Thoracic aorta (tissue), 2 donors: ENCODE data around the gene CABCOCO1. TPM values are rescaled to one million over a fixed set of nuclear protein-coding genes. Genes with fewer than 3 reads are reported as not detected.

Source experiments
- ATAC-seq: fragments of 150-250 bp; one replicate; pipeline ENCODE4 v1.8.0; 2017; ENCODE audit warnings: low read depth; ENCODE audit not compliant: insufficient number of reproducible peaks, low FRiP score
- DNase-seq: peaks from one replicate; pipeline ENCODE4 v3.0.0-alpha.2; 2020; ENCODE audit warnings: low spot score
- H3K27ac ChIP-seq, 2 donors: fragments of 200-600 bp; sonication (generic); 1 replicate in 1 of 2; 2 replicates in 1 of 2; pipeline ENCODE4 v1.5.1; 2016; ENCODE audit warnings: mild to moderate bottlenecking in 2 of 2, moderate library complexity in 2 of 2
- H3K27me3 ChIP-seq: fragments of 200-600 bp; sonication (generic); replicated peaks from 2 replicates; pipeline ENCODE4 v1.6.0; 2016; ENCODE audit warnings: mild to moderate bottlenecking; ENCODE audit not compliant: insufficient read depth
- H3K36me3 ChIP-seq: fragments of 200-600 bp; sonication (generic); one replicate; pipeline ENCODE4 v1.5.1; 2016
- H3K4me1 ChIP-seq, 2 donors: fragments of 200-600 bp; sonication (generic); 1 replicate in 1 of 2; 2 replicates in 1 of 2; pipeline versions ENCODE4 v1.5.1 to v1.6.0; 2016; ENCODE audit warnings: low read depth in 2 of 2, mild to moderate bottlenecking in 1 of 2; ENCODE audit not compliant: control insufficient read depth in 1 of 2
- H3K4me3 ChIP-seq: fragments of 200-600 bp; sonication (generic); 2 replicates; pipeline ENCODE4 v1.5.1; 2016; ENCODE audit warnings: mild to moderate bottlenecking
- H3K9me3 ChIP-seq: fragments of 200-600 bp; sonication (generic); 2 replicates; pipeline ENCODE4 v1.5.1; 2016
- total RNA-seq, 2 donors: library from RNA; depleted of rRNA; stranded (reverse); fragments of >200 nt; gene quantifications; one replicate each; pipeline versions ENCODE4 v1.1.0 to v1.2.3, GENCODE V29; 2016
- TF ChIP-seq, protein P1 (sequence below): fragments of 200-600 bp; sonication (generic); IDR thresholded peaks from one replicate; pipeline ENCODE4 v1.5.1; 2019; ENCODE audit warnings: antibody characterized with exemption

The CABCOCO1 gene
- total RNA-seq, 2 donors from 2014 or later: 1.1 TPM; not detected in 1

DNA sequence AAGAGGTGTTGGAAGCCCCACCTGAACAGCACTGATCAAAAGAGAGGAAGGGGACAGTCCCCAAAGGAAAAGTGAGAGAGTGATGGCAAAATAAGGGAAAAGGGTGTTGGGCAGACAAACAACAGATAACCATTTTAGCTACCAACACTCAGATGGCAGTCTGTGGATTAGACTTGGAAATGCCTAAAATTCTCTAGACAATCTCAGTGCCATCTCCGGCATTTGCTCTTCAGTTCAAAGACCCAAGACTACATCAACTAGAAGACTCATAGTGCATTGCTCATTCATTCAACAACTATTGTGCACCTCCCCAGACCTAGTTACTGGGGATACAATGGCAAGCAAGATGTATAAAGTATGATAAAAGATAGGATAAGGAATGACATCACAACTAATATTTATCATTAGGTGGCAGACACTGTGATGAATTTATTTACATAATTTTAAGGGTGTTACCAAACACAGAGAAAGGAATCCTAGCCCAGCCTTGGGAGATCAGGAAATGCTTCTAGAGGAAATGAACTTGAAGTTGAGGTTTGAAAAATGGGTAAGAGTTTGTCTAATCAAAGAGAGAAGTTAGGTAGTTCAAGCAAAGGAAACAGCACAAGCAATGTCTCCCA, 129.5 kb downstream of the CABCOCO1 start:
- H3K27ac ChIP-seq: no peak overlapping the region
- ATAC-seq: no peak

GRCh38 chr10:61792921-61793320, 130.2 kb downstream of the CABCOCO1 start:
- ATAC-seq (no peak), DNase-seq (no peak)
- H3K27me3 ChIP-seq: no peaks in the 10 kb centered on the region
- no peak overlapping the region for H3K27ac ChIP-seq
- H3K36me3 ChIP-seq: no peaks in the 10 kb centered on the region
- H3K4me3 ChIP-seq: no peak overlapping the region
- TF ChIP-seq, protein P1, sequence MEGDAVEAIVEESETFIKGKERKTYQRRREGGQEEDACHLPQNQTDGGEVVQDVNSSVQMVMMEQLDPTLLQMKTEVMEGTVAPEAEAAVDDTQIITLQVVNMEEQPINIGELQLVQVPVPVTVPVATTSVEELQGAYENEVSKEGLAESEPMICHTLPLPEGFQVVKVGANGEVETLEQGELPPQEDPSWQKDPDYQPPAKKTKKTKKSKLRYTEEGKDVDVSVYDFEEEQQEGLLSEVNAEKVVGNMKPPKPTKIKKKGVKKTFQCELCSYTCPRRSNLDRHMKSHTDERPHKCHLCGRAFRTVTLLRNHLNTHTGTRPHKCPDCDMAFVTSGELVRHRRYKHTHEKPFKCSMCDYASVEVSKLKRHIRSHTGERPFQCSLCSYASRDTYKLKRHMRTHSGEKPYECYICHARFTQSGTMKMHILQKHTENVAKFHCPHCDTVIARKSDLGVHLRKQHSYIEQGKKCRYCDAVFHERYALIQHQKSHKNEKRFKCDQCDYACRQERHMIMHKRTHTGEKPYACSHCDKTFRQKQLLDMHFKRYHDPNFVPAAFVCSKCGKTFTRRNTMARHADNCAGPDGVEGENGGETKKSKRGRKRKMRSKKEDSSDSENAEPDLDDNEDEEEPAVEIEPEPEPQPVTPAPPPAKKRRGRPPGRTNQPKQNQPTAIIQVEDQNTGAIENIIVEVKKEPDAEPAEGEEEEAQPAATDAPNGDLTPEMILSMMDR: no peak
- H3K9me3 ChIP-seq: no peaks in the 10 kb centered on the region
- peaks cover 0 to 28% of the 10 kb centered on the region in 2 donors for H3K4me1 ChIP-seq

More for the DNA sequence above, 129.5 kb downstream of the CABCOCO1 start:
- Histone ChIP-seq H3K4me3 (no peak overlapping the region), H3K9me3 (no peaks in the 10 kb centered on the region), H3K4me1 (peaks cover 5 to 35% of the 10 kb centered on the region in 2 donors), H3K27me3 (no peaks in the 10 kb centered on the region), H3K36me3 (no peaks in the 10 kb centered on the region)
- TF ChIP-seq, protein P1: no peak
- DNase-seq: no peak

DNA sequence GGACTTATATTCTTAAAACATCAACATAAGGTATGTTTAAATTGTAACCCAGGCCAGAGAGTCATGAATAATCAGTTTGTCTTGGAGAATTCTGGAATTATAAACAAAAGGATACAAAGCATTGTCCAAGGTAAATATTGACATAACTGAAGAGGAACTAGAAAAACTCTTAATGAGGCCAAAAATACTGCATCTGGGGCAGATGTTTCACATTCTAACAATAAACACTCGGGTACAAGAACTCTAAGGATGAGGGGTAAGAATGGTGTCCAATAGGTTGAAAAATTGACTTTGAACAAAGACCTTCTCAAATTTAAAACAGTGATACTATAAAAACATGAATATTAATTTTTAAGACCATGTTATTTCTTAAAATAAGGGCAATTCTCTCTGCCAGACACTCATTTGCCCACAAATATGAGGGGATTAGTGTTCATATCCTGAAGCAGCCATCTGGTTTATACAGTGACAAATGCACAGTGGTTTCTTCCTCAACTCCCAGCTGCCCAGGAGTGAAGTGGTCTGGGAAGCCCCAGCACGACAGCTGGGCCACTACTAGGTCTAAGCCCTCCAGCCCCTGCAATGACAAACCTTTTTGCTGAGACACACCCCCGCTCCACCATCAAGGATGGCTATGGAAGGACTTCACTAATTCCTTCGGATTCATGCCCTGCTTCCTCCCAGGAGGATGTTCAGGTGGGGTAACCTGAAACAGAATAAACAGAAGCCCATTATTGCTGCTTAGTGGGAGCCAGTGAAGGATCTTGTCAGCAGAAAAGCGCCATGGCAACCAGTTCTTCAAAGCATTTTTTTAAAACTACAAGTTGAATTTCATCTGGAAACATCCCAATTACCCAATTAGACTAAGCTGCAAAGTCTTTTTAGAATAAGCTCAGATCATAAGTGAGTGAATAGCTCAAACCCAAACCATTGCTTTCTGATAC, 131.3 kb downstream of the CABCOCO1 start:
- DNase-seq (no peak), ATAC-seq (no peak)
- Histone ChIP-seq H3K4me1 (peaks cover 0 to 28% of the 10 kb centered on the region in 2 donors), H3K9me3 (no peaks in the 10 kb centered on the region), H3K4me3 (no peak overlapping the region), H3K27me3 (no peaks in the 10 kb centered on the region), H3K36me3 (no peaks in the 10 kb centered on the region), H3K27ac (no peak overlapping the region)
- TF ChIP-seq, protein P1: no peak

GRCh38 chr10:61795147-61795546, 132.4 kb downstream of the CABCOCO1 start:
- Histone ChIP-seq H3K4me3 (no peak overlapping the region), H3K27me3 (no peaks in the 10 kb centered on the region), H3K9me3 (no peaks in the 10 kb centered on the region), H3K36me3 (no peaks in the 10 kb centered on the region), H3K27ac (no peak overlapping the region), H3K4me1 (peaks cover 0 to 28% of the 10 kb centered on the region in 2 donors)
- TF ChIP-seq, protein P1: no peak
- ATAC-seq: no peak
- no peak for DNase-seq

DNA sequence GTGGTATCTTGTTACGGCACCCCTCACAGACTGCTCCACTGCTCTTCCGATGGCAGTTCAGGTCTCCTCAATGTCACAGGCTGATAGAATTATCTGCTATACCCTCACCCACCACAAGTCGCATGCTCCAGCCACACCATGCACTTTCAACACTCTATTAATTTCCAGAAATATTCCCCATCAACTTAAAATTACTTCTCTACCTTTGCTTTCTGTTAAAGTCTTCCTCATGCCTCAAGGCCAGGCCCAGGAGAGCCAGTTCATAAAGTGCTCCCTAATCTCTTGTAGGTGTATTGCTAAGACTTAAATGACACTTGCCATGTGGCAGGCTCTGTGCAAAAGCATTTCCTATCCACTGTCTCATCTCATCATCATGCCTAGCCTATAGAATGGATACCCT, 132.8 kb downstream of the CABCOCO1 start:
- H3K27me3 ChIP-seq: no peaks in the 10 kb centered on the region
- H3K36me3 ChIP-seq: no peaks in the 10 kb centered on the region
- H3K9me3 ChIP-seq: no peaks in the 10 kb centered on the region
- no peak overlapping the region for H3K27ac ChIP-seq
- H3K4me3 ChIP-seq: no peak overlapping the region
- ATAC-seq: no peak
- TF ChIP-seq, protein P1: no peak
- DNase-seq: no peak
- H3K4me1 ChIP-seq: peaks cover 0 to 28% of the 10 kb centered on the region in 2 donors
